DOHH2 (cell line): Measurements from ENCODE around the gene IQCM.

Experiments used
- CTCF ChIP-seq: fragments of 200-600 bp; sonication (generic); IDR thresholded peaks from one replicate; pipeline ENCODE4 v1.5.1; 2014; ENCODE audit warnings: antibody characterized with exemption, mild to moderate bottlenecking, low read depth, low read length; ENCODE audit not compliant: poor library complexity, severe bottlenecking
- EZH2phosphoT487 ChIP-seq: fragments of 200-600 bp; sonication (generic); IDR thresholded peaks from 2 replicates; pipeline ENCODE4 v1.6.1; 2017; ENCODE audit warnings: borderline replicate concordance, mild to moderate bottlenecking, antibody characterized with exemption, low read length, moderate library complexity, mixed read lengths

- no peak for TF ChIP-seq CTCF
- no peak for TF ChIP-seq EZH2phosphoT487
Observed at GRCh38 chr4:149321438-149321837, 494.2 kb downstream of the IQCM start.
